IPS-15b (cell line): ENCODE measurements around the gene ARHGAP42.

Experiments
- H3K27me3 ChIP-seq: one replicate; pipeline ENCODE4 v1.6.1; 2013; ENCODE audit warnings: low read length; ENCODE audit not compliant: control insufficient read depth, insufficient read depth
- H3K36me3 ChIP-seq: one replicate; pipeline ENCODE4 v1.6.1; 2013; ENCODE audit warnings: low read length; ENCODE audit not compliant: control insufficient read depth, insufficient read depth
- H3K4me1 ChIP-seq: one replicate; pipeline ENCODE4 v1.6.1; 2013; ENCODE audit warnings: mild to moderate bottlenecking, low read length; ENCODE audit not compliant: control insufficient read depth, insufficient read depth
- H3K4me3 ChIP-seq: one replicate; pipeline ENCODE4 v1.5.1; 2013; ENCODE audit warnings: low read depth, low read length
- H3K9ac ChIP-seq: one replicate; pipeline ENCODE4 v1.6.1; 2013; ENCODE audit warnings: low read depth, mild to moderate bottlenecking, low read length
- H3K9me3 ChIP-seq: one replicate; pipeline ENCODE4 v1.6.1; 2013; ENCODE audit warnings: mild to moderate bottlenecking, low read length; ENCODE audit not compliant: control insufficient read depth, insufficient read depth

ARHGAP42 gene

DNA sequence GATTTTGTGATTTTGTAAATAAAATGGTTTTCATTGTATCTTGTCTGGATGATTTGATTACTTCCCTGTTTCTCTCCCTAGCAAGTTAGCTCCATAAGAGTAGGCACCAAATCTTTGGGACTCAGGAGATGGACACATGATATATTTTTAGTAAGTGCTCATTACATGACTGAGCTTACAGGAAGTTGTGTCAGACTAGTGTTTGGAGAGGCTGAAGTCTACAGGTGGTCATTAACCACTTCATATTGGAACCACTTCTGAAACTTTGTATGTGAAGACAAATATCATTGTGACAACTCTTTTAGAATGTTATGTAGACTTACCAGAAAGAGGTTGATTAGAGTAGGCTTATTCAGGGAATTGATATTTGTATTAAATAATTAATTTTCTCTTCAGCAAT is 19.1 kb downstream of the ARHGAP42 start:
- Histone ChIP-seq H3K4me3 (no peak overlapping the region), H3K27me3 (no peaks in the 10 kb centered on the region), H3K4me1 (peaks cover 4% of the 10 kb centered on the region), H3K9me3 (no peaks in the 10 kb centered on the region), H3K9ac (no peak overlapping the region), H3K36me3 (no peaks in the 10 kb centered on the region)

DNA sequence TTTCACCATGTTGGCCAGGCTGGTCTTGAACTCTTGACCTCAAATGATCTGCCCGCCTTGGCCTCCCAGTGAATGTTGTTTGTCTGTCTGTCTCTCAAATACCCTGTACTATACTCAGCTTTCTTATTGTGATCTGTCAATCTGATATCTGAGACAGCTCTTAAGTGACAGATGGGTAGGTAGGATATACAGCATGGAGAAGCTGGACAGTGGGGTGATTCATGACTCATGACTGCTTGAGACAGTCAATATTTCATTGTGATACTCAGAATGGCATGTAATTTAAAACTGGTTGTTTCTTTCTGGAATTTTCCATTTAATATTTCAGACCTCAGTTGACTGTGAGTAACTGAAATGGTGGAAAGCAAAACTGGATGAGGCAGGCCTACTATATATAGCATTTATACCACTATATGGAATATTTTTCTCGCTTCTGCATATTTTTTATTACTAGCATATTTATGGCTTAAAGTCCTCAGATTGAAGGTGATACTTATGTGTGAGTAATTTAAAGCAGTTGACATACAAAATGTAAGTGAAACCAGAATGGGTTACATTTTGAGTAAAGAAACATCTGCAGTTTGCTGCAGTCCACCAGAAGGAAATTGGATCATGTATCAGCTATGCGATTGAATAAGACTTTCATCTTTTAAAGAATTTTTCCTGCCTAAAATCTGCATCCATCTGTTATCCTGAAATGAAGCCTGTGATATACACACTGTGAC is 22.3 kb downstream of the ARHGAP42 start:
- Histone ChIP-seq H3K27me3 (no peaks in the 10 kb centered on the region), H3K4me3 (no peak overlapping the region), H3K36me3 (no peaks in the 10 kb centered on the region), H3K9ac (no peak overlapping the region), H3K4me1 (no peaks in the 10 kb centered on the region), H3K9me3 (no peaks in the 10 kb centered on the region)

DNA sequence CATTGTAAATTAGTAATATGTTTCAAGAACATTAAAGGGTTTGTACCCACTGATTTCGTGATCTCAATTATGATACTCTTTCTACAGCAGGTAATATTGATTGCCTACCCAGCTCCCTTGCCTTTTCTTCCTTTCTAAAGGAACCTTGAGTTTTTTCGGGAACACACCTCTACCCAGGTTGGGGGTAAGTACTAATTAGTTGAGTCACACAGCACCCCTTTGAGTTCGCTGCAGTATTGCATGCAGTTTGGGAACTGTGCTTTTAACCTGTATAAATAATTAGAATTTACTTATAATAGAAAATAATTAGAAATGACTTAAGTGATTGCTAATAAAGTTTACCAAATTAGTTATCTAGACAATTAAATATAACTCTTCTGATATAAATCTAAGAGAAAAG is 24.9 kb downstream of the ARHGAP42 start:
- Histone ChIP-seq H3K4me1 (peaks cover 2% of the 10 kb centered on the region), H3K9ac (no peak overlapping the region), H3K27me3 (no peaks in the 10 kb centered on the region), H3K9me3 (no peaks in the 10 kb centered on the region), H3K4me3 (no peak overlapping the region), H3K36me3 (no peaks in the 10 kb centered on the region)

DNA sequence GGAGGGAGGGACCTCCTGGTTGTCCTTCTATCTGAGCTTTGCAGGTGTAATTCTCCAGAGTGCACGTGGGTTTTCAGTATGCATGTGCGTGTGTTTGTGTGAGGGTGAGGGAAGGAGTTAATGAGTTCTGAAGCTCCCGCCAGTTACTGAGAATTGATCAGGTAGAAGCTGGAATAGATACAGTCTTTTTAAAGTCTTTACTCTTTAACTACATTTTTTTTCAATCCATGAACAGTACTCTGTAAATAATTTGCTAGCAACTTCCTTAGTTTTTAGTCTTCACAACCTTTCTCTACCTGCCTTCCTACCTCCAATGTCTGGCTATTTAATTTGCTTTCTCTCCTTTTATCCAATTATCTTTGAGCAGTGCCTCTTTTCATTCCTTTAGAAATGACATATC is 25.5 kb downstream of the ARHGAP42 start:
- H3K36me3 ChIP-seq, result no peaks in the 10 kb centered on the region
- H3K4me3 ChIP-seq, result no peak overlapping the region
- H3K27me3 ChIP-seq, result no peaks in the 10 kb centered on the region
- H3K9ac ChIP-seq, result no peak overlapping the region
- peaks cover 2% of the 10 kb centered on the region for H3K4me1 ChIP-seq
- no peaks in the 10 kb centered on the region for H3K9me3 ChIP-seq

DNA sequence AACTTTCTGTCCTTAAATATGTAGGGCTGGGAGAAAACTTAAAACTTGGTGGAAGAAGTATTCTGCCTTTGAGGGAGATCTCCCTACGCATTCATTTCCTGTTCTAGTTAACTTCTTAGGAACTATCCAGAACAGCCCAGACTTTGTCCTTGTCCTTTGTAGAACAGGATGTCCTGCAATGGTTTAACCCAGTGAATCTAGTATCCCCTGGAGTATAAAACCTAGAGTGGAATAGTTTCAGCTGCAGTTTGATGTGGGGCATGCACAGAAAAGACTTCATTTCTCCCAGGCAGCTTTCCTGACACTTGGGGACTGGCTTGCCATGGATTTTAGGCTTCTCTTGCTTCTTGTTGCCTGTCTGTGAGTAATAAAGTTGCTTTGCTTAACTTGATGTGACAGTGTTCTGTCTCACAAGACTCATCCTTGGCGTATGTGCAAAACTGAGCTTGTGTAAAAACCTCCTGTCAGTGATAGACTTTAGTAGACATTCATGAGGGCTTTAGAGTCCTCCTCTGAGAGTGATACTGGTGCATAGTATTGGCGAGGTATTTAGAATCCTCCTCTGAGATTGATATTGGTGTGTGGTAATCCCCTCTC is 28.2 kb downstream of the ARHGAP42 start:
- Histone ChIP-seq H3K27me3 (no peaks in the 10 kb centered on the region), H3K4me1 (peaks cover 22% of the 10 kb centered on the region), H3K36me3 (no peaks in the 10 kb centered on the region), H3K9me3 (no peaks in the 10 kb centered on the region), H3K4me3 (no peak overlapping the region), H3K9ac (no peak overlapping the region)

DNA sequence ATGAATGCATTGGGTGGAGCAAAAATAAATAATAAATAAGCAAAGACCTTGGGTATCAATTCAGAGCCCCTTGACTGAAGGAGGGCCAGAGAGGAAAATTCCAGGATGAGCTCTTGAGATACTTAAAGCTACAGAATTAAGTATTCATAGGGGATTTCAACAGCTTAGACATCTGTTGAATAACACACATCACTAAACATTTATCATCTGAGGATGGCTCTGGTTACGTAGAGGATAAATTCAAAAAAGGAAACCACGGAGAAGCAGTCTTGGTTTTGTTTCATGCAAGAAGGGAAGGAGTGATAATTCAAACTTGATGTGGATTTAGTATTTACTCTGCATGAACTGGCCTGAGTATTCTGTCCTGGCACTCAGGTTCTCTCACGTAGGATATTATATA is 29.8 kb downstream of the ARHGAP42 start:
- peaks cover 22% of the 10 kb centered on the region for H3K4me1 ChIP-seq
- H3K9ac ChIP-seq, result no peak overlapping the region
- H3K9me3 ChIP-seq, result no peaks in the 10 kb centered on the region
- H3K36me3 ChIP-seq, result no peaks in the 10 kb centered on the region
- no peak overlapping the region for H3K4me3 ChIP-seq
- H3K27me3 ChIP-seq, result no peaks in the 10 kb centered on the region

DNA sequence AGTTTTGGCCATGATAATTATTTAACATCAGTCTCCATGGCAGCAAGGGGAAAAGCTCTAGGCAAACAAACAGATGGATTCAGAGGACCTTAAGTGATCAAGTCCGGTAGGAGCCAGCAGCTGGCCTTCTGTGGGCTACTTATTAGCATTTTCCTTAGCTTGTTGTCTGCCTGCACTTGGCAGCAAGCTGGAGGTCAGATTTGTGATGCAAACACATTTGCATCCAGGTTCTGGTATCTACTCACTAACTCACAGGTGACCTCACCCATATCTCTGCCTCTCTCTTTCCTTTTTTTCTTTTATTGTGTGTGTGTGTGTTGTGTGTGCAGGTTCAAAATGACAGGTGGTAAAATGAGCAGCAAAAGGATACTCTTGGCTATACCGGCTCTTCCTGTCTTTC is 32.3 kb downstream of the ARHGAP42 start:
- H3K9ac ChIP-seq, result no peak overlapping the region
- no peaks in the 10 kb centered on the region for H3K36me3 ChIP-seq
- no peaks in the 10 kb centered on the region for H3K27me3 ChIP-seq
- no peak overlapping the region for H3K4me3 ChIP-seq
- H3K9me3 ChIP-seq, result no peaks in the 10 kb centered on the region
- H3K4me1 ChIP-seq, result peaks cover 22% of the 10 kb centered on the region

DNA sequence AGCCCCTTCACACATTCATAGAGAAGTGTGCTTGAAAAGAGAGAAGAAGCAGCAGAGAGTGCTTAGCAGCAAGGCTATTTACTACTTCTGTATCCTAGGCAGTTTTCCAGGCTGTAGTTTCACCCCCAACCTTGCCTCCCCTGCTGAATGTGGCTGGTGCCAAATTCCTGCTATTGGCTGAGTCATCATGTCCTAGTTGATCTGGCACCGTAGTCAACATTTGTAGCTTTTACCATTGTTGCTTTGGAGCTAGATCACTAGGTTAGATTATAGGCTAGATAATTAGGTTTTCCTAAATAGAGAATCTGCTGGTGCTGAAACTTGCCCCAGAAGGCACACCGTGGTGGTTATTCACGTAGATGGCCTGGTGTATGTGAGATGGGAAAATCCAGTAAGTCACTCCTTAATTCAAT is 32.7 kb downstream of the ARHGAP42 start:
- Histone ChIP-seq H3K27me3 (no peaks in the 10 kb centered on the region), H3K36me3 (no peaks in the 10 kb centered on the region), H3K9ac (no peak overlapping the region), H3K9me3 (no peaks in the 10 kb centered on the region), H3K4me3 (no peak overlapping the region), H3K4me1 (peaks cover 22% of the 10 kb centered on the region)

DNA sequence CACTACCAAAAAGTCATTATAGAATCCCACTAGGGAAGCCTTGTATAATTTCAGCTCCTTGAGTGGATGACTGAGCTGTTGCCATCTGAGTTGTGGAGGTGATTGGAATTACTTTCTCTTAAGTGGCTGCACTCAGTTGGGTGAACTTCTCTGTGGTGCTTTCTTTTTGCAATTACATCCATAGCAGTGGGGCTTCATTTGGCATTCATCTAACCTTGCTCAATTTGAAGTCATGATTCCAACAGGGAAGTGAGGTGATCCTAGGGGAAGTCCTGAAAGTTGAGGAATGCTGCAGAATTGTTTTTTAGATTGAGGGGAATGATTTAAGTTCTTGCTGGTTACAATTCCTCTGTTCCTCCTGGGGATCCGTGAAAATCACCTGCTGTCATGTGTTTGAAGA is 39.6 kb downstream of the ARHGAP42 start:
- Histone ChIP-seq H3K36me3 (no peaks in the 10 kb centered on the region), H3K27me3 (no peaks in the 10 kb centered on the region), H3K9me3 (no peaks in the 10 kb centered on the region), H3K4me3 (no peak overlapping the region), H3K4me1 (peaks cover 33% of the 10 kb centered on the region), H3K9ac (no peak overlapping the region)

DNA sequence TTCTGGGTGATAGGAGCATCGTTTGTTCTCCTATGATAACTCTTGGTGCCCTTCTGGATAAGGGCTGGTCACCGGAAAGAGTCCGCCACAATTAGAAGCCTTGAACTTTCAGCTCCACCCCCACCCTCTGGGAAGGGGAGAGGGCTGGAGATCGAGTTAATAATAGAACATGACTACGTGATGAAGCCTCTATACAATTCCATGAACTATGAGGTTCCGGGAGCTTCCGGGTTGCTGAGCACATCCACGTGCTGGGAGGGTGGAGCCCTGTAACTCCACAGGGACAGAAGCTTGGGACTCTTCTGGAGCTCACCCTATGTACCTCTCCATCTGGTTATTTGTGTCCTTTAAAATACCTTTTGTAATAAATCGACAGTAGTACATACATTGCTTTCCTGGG is 40.3 kb downstream of the ARHGAP42 start:
- Histone ChIP-seq H3K9ac (no peak overlapping the region), H3K36me3 (no peaks in the 10 kb centered on the region), H3K27me3 (no peaks in the 10 kb centered on the region), H3K4me1 (peaks cover 33% of the 10 kb centered on the region), H3K4me3 (no peak overlapping the region), H3K9me3 (no peaks in the 10 kb centered on the region)

DNA sequence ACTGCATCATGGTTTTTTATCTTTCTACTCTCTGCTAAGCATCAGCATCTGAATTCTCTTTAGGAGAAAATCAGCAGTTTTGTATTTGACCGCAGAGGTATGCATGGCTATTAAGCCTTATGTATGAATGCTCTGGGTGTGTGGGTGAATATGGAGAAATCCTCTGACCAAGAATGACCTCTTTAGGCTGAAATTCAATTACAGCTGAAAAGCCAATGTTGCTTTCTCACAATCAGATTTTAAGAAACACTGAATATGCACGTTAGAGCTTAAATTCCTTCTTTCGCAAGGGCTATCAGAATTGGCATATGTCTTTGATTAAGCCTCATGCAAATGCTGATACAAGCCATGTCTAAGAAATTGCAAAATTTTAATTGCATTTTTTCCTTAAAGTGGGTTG is 43.2 kb downstream of the ARHGAP42 start:
- no peaks in the 10 kb centered on the region for H3K36me3 ChIP-seq
- H3K9me3 ChIP-seq, result no peaks in the 10 kb centered on the region
- H3K9ac ChIP-seq, result no peak overlapping the region
- H3K27me3 ChIP-seq, result no peaks in the 10 kb centered on the region
- peaks cover 38% of the 10 kb centered on the region for H3K4me1 ChIP-seq
- no peak overlapping the region for H3K4me3 ChIP-seq

DNA sequence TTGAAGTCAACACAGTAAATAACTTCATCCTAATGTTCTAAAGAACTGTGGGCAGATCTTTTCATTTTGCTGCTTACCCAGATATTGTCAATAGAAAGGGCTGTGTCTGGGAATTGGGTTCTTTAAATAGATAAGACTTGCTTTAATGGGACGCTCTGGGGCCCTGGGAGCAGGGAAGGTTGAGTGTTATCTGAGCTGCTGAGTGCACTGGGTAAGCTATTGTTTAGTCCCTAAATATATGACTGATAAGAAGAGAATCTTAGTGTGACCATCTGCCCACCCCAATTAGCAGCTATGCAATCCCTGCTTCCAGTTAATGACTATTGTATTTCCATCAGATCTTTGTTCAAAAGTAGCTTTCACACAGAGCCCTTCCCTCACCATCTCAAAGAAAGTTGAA is 44.4 kb downstream of the ARHGAP42 start:
- Histone ChIP-seq H3K9ac (no peak overlapping the region), H3K27me3 (no peaks in the 10 kb centered on the region), H3K4me3 (no peak overlapping the region), H3K36me3 (no peaks in the 10 kb centered on the region), H3K9me3 (no peaks in the 10 kb centered on the region), H3K4me1 (peaks cover 40% of the 10 kb centered on the region)
